Measurements from ENCODE around the gene WDR83.
A peak's percentile ranks its signal among the peaks of the same experiment; 100 is the strongest.

DNA sequence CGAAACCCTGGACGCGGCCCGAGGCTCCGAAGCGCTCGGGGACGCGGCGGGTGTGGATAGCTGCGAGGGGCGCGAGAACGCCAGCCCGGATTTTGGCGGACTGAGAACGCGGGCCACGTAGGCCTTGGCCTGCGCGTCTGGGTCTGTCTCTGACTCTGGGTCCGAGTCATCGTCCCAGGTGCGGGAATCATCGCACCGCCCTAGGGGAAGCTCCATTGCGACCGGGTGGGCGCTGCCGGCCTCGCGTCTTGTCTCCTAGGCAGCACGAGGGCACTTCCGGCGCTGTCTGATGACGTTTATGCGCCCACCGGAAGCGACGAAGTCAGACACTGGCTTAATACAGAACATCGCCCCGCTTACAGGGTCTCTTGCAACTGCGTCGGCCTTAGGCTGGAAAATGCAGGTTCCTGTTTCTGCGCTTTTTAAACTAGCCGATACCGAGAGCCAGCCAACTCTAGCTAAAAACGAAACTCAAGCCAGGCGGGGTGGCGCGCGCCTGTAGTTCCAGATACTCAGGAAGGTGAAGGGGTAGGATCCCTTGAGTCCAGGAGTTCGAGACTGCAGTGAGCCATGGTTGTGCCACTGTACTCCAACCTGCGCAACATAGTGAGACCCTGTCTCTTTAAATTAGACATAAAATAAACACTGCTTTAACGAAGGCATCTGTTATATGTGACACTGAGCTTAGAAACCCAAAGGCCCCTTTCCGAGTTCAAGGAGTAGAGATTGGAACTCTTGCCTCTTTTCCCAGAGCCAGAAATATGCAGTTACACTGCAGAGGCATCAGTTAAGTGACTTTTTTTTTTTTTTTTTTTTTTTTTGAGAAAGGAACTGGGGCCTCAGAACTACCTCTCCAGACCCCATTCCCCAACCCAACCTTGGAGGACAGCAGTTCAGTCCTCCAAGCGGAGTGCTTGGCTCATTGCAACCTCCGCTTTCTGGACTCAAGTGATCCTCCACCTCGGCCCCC, 30.0 kb downstream of the WDR83 start, which contains the start of gene FBXW9:
- peak; percentile 80 for TF ChIP-seq ZNF660 (tag by site-specific recombination; IDR thresholded peaks at IDR 0.05)
- TF ChIP-seq YY1 (tag by site-specific recombination; IDR thresholded peaks at IDR 0.05) = peak; percentile 65; the same call in 1 of the 2 replicates
- peak; percentile 24; the same call in 1 of the 2 replicates for TF ChIP-seq CTCF (tag by site-specific recombination; IDR thresholded peaks at IDR 0.05)
- TF ChIP-seq ZNF514 (tag by site-specific recombination; IDR thresholded peaks at IDR 0.05) = no peak
- TF ChIP-seq, protein P1, sequence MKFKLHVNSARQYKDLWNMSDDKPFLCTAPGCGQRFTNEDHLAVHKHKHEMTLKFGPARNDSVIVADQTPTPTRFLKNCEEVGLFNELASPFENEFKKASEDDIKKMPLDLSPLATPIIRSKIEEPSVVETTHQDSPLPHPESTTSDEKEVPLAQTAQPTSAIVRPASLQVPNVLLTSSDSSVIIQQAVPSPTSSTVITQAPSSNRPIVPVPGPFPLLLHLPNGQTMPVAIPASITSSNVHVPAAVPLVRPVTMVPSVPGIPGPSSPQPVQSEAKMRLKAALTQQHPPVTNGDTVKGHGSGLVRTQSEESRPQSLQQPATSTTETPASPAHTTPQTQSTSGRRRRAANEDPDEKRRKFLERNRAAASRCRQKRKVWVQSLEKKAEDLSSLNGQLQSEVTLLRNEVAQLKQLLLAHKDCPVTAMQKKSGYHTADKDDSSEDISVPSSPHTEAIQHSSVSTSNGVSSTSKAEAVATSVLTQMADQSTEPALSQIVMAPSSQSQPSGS (tag by site-specific recombination; IDR thresholded peaks at IDR 0.05; ENCODE audit: low read depth) = 0 out of 2 replicates have a peak, but pooled peaks have one; percentile 9
- no peak for TF ChIP-seq GLI4 (tag by site-specific recombination; IDR thresholded peaks at IDR 0.05)
- TF ChIP-seq ZNF19 (tag by site-specific recombination; IDR thresholded peaks at IDR 0.05; ENCODE audit: low read depth) = no peak
- no peak for TF ChIP-seq ZNF624 (tag by site-specific recombination; IDR thresholded peaks at IDR 0.05)
- TF ChIP-seq, protein P2, sequence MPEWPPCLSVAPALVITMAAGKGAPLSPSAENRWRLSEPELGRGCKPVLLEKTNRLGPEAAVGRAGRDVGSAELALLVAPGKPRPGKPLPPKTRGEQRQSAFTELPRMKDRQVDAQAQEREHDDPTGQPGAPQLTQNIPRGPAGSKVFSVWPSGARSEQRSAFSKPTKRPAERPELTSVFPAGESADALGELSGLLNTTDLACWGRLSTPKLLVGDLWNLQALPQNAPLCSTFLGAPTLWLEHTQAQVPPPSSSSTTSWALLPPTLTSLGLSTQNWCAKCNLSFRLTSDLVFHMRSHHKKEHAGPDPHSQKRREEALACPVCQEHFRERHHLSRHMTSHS (tag by site-specific recombination; IDR thresholded peaks at IDR 0.05) = no peak
- no peak for TF ChIP-seq HOXA7 (CRISPR knock-in tag; IDR thresholded peaks at IDR 0.05; ENCODE audit: borderline replicate concordance)
- TF ChIP-seq PATZ1 (tag by site-specific recombination; IDR thresholded peaks at IDR 0.05) = 0 out of 2 replicates have a peak, but pooled peaks have one; percentile 38

Measured in HEK293 (cell line).